ENCODE measurements around the gene KLK14.

DNA sequence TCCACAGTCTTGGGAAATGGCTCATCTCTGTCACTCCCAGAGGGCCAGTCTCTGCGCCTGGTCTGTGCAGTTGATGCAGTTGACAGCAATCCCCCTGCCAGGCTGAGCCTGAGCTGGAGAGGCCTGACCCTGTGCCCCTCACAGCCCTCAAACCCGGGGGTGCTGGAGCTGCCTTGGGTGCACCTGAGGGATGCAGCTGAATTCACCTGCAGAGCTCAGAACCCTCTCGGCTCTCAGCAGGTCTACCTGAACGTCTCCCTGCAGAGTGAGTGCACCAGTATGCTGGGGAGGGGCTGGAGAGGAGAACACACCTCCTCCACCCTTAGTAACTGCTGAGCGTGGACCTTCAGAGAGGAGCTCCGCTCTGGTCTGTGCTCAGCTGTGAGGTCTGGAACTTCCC is 44.3 kb upstream of the KLK14 start:
- TF ChIP-seq, protein P1, sequence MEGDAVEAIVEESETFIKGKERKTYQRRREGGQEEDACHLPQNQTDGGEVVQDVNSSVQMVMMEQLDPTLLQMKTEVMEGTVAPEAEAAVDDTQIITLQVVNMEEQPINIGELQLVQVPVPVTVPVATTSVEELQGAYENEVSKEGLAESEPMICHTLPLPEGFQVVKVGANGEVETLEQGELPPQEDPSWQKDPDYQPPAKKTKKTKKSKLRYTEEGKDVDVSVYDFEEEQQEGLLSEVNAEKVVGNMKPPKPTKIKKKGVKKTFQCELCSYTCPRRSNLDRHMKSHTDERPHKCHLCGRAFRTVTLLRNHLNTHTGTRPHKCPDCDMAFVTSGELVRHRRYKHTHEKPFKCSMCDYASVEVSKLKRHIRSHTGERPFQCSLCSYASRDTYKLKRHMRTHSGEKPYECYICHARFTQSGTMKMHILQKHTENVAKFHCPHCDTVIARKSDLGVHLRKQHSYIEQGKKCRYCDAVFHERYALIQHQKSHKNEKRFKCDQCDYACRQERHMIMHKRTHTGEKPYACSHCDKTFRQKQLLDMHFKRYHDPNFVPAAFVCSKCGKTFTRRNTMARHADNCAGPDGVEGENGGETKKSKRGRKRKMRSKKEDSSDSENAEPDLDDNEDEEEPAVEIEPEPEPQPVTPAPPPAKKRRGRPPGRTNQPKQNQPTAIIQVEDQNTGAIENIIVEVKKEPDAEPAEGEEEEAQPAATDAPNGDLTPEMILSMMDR (IDR thresholded peaks at IDR 0.05; ENCODE audit: insufficient read depth, low read length): no peak
- TF ChIP-seq, protein P2, sequence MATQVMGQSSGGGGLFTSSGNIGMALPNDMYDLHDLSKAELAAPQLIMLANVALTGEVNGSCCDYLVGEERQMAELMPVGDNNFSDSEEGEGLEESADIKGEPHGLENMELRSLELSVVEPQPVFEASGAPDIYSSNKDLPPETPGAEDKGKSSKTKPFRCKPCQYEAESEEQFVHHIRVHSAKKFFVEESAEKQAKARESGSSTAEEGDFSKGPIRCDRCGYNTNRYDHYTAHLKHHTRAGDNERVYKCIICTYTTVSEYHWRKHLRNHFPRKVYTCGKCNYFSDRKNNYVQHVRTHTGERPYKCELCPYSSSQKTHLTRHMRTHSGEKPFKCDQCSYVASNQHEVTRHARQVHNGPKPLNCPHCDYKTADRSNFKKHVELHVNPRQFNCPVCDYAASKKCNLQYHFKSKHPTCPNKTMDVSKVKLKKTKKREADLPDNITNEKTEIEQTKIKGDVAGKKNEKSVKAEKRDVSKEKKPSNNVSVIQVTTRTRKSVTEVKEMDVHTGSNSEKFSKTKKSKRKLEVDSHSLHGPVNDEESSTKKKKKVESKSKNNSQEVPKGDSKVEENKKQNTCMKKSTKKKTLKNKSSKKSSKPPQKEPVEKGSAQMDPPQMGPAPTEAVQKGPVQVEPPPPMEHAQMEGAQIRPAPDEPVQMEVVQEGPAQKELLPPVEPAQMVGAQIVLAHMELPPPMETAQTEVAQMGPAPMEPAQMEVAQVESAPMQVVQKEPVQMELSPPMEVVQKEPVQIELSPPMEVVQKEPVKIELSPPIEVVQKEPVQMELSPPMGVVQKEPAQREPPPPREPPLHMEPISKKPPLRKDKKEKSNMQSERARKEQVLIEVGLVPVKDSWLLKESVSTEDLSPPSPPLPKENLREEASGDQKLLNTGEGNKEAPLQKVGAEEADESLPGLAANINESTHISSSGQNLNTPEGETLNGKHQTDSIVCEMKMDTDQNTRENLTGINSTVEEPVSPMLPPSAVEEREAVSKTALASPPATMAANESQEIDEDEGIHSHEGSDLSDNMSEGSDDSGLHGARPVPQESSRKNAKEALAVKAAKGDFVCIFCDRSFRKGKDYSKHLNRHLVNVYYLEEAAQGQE (IDR thresholded peaks at IDR 0.05; ENCODE audit: insufficient replicate concordance, low read depth): no peak
- no peak for TF ChIP-seq GABPA (IDR thresholded peaks at IDR 0.05; ENCODE audit: low read depth)
- TF ChIP-seq POLR2AphosphoS5 (IDR thresholded peaks at IDR 0.05; ENCODE audit: low read depth): no peak
